ENCODE measurements around the gene ZNF397.

The ZNF397 gene

DNA sequence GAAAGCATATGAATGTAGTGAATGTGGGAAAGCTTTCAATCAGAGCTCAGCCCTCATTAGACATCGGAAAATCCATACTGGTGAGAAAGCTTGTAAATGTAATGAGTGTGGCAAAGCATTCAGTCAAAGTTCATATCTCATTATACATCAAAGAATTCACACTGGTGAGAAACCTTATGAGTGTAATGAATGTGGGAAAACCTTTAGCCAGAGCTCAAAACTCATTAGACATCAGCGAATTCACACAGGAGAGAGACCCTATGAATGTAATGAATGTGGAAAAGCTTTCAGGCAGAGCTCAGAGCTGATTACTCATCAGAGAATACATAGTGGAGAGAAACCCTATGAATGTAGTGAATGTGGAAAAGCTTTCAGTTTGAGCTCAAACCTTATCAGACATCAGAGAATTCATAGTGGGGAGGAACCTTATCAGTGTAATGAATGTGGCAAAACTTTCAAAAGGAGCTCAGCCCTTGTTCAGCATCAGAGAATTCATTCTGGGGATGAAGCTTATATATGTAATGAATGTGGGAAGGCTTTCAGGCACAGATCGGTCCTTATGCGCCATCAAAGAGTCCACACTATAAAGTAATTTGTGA is 5.0 kb downstream of the ZNF397 start:
- no peak for DNase-seq (ENCODE audit: low read depth in 2 of 2, low spot score in 1 of 2)

- DNase-seq (ENCODE audit: low read depth in 2 of 2, low spot score in 1 of 2), result no peak
These were observed 6.0 kb downstream of the ZNF397 start for GRCh38 chr18:35246831-35247230.

DNA sequence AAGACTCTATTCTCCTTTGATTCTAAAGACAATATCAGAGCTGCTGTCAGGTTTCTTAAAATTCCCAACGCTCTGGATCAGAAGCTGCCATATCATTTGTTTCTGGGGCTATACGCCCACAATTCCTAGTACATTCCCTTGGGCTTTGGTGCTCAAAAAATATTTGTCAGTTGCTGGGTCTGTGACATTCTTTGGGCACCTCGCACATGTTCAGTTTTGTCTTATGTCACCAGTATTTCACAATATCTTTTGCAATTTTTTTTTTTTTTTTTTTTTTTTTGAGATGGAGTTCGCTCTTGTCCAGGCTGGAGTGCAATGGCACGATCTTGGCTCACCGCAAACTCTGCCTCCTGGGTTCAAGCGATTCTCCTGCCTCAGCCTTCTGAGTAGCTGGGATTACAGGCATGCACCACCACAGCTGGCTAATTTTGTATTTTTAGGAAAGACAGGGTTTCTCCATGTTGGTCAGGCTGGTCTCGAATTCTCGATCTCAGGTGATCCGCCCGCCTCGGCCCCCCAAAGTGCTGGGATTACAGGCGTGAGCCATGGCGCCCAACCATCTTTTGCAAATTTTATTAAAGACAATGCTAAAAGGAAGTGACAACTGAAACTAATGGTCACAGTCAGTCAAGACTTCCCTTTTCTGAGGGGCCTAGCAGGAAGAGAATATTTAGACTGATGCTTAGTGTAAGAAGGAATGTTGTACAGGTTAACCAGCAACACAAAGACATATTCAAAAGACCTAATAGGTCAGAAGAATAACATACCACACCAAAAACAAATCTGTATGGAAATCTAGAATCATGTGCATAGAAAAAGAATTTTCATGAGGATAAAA is 6.8 kb downstream of the ZNF397 start:
- DNase-seq (ENCODE audit: low read depth in 2 of 2, low spot score in 1 of 2), result no peak

DNA sequence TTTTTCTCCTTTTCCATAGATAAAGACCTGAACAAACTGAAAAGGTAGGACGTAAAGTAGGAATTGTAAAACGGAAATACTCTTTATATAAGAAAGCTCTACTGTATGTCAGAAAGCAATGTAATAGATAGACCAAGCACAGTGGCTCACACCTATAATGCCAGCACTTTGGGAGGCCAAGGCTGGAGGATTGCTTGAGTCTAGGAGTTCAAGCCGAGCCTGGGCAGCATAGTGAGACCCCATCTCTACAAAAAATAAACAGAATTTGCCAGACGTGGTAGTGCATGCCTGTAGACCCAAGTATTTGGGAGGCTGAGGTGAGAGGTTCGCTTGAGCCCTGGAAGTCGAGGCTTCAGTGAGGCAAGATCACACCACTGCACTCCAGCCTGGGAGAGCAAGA is 7.6 kb downstream of the ZNF397 start:
- no peak for DNase-seq (ENCODE audit: low read depth in 2 of 2, low spot score in 1 of 2)

GRCh38 chr18:35252466-35252865 is 11.6 kb downstream of the ZNF397 start:
- DNase-seq (ENCODE audit: low read depth in 2 of 2, low spot score in 1 of 2), result no peak

DNA sequence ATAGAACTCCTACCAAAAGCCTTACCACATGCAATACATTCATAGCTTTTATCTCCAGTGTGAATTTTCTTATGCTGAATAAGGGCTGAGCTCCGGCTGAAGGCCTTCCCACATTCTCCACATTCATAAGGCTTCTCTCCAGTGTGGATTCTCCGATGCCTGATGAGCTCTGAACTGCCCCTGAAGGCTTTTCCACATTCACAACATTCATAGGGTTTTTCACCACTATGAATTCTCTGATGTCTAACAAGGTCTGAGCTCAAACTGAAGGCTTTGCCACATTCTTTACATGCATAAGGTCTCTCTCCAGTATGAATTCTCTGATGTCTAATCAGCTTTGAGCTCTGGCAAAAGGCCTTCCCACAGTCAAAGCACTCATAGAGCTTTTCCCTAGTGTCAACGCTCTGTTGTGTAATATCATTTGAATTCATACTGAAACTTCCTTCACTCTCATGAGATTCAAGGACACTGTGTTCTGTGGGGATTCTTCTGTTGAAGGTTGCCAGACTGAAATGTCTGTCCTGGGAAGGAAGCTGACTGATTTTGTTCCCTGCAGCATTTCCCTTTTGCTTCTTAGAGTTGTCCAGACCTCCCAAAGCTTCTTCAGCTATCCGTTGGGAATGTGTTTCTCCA is 12.9 kb downstream of the ZNF397 start:
- DNase-seq (ENCODE audit: low read depth in 2 of 2, low spot score in 1 of 2), result no peak

DNA sequence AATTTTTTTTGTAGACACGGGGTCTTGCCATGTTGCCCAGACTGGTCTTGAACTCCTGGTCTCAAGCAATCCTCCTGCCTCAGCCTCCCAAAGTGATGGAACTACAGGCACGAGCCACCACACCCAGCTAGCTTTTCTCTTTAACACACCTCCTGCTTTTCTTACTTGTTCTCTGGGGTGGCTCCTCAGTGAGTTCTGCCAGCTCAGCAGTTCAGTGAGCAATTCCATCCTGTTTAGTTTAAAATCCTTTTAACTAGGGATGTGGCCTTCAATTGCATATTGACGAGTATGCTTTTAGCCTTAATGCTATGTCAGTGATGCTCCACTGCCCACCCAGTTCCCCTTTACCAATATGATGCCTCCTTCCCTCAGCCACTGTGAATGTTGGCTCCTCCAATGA is 16.1 kb downstream of the ZNF397 start:
- DNase-seq (ENCODE audit: low read depth in 2 of 2, low spot score in 1 of 2), result no peak

DNA sequence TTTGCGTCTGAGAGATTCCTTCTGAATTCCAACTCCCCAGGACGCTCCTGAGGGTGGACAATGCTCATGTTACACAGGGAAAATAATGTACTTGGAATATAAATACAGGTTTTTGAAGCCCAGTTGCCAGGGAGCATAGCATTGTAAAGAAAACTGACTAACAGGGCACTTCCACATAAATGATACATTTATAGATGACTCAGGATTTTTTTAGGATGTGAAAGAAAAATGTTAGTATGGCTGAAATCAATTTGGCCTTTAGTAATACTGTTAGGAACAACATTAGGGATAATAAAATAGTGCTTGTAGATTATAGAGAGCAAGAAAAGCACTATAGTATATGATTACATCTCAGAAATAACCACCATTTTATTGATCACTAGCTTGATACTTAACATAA is 23.6 kb downstream of the ZNF397 start:
- DNase-seq (ENCODE audit: low read depth in 2 of 2, low spot score in 1 of 2), result no peak

GRCh38 chr18:35267161-35267651 is 26.4 kb downstream of the ZNF397 start:
- DNase-seq (ENCODE audit: low read depth in 2 of 2, low spot score in 1 of 2), result peak; percentile 24 to 64

DNA sequence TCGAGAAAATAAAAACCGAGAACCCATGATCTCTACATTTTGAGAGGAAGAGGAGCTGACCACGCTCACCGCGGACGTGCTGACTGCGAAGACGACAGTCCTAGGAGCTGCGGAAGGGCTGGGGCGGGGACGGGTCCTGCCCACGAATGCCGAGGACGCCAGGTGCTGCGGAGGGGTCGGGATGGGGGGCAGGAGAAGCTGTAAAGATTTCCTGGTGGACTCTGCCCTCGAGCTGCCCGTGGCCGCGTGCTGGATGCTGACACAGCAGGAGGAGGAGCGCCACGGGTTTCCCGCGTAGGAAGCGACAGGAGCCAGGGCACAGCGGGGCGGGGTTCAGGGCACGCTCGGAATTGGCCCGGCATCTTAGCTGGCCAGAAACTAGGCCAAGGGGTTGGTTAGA is 27.0 kb downstream of the ZNF397 start:
- DNase-seq (ENCODE audit: low read depth in 2 of 2, low spot score in 1 of 2), result no peak

DNA sequence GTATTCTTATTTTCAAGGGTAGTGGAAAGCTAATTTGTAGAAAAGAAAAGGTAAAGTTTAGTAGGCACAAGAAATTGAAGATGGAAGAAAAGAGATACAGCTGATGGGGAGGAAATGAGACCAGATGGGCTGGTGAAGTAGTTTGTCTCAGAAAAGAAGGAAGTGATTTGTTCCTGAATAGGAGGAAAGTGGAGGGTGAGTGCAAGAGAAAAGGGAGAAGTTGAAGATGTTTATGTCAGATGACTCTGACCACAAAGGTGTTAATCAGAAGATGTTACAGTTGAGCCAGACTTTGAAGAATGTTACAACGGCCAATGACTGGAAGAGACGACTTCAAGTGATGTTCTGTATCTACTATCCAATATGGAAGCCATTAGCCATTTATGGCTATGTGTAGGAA is 28.0 kb downstream of the ZNF397 start:
- DNase-seq (ENCODE audit: low read depth in 2 of 2, low spot score in 1 of 2), result no peak

- DNase-seq (ENCODE audit: low read depth in 2 of 2, low spot score in 1 of 2), result no peak
These were observed 30.8 kb downstream of the ZNF397 start for GRCh38 chr18:35271656-35272055.

GRCh38 chr18:35276267-35276666 is 35.4 kb downstream of the ZNF397 start:
- no peak for DNase-seq (ENCODE audit: low read depth in 2 of 2, low spot score in 1 of 2)

GRCh38 chr18:35277633-35278032 is 36.8 kb downstream of the ZNF397 start:
- DNase-seq (ENCODE audit: low read depth in 2 of 2, low spot score in 1 of 2), result no peak

- DNase-seq (ENCODE audit: low read depth in 2 of 2, low spot score in 1 of 2), result no peak
These were observed 37.3 kb downstream of the ZNF397 start for GRCh38 chr18:35278085-35278484.

GRCh38 chr18:35278969-35279368 is 38.1 kb downstream of the ZNF397 start:
- no peak for DNase-seq (ENCODE audit: low read depth in 2 of 2, low spot score in 1 of 2)

DNA sequence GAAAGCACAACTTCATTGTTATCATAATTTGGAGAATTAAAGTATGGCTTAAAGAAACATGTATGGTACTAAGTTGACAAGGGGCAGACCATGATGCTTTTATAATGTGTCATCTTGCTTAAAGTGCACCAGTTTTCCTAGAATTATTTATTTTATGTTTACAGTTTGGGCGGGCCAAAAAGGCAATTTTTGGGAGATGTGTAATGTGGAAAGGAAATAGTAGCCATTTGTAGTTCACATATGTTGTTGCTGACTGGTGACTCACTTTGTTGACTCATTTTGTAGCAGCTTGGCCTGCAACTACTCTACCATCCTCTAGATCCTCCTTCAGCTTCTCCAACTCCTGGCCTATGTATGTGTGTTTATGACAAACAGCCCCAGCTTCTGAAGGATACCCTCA is 41.5 kb downstream of the ZNF397 start:
- no peak for DNase-seq (ENCODE audit: low read depth in 2 of 2, low spot score in 1 of 2)

GRCh38 chr18:35283923-35284794 is 43.3 kb downstream of the ZNF397 start:
- no peak for DNase-seq (ENCODE audit: low read depth in 2 of 2, low spot score in 1 of 2)

GRCh38 chr18:35284841-35285240 is 44.0 kb downstream of the ZNF397 start:
- no peak for DNase-seq (ENCODE audit: low read depth in 2 of 2, low spot score in 1 of 2)

- no peak for DNase-seq (ENCODE audit: low read depth in 2 of 2, low spot score in 1 of 2)
These were observed 48.5 kb downstream of the ZNF397 start for GRCh38 chr18:35289293-35289692.

GRCh38 chr18:35289727-35290093 is 48.9 kb downstream of the ZNF397 start:
- DNase-seq (ENCODE audit: low read depth in 2 of 2, low spot score in 1 of 2), result no peak

Data from stimulated activated CD8-positive, alpha-beta memory T cell treated with anti-CD3 and anti-CD28 coated beads, Interleukin-4, amount 100 ng/mL, for 1 hour (primary cell).